Activated T-cell treated with anti-CD3 and anti-CD28 coated beads, Interleukin-2, amount 50 U/mL, for 1 hour (primary cell): ENCODE results near the gene GAPDH.
"Not testable (repeated sequence)": the region's sequence is repeated elsewhere in the genome, so short reads cannot be mapped to it uniquely, and the experiment has no call there.

Source experiments
- DNase-seq: peaks from one replicate; pipeline ENCODE4 v3.0.0-alpha.2; 2020

Gene GAPDH

DNA sequence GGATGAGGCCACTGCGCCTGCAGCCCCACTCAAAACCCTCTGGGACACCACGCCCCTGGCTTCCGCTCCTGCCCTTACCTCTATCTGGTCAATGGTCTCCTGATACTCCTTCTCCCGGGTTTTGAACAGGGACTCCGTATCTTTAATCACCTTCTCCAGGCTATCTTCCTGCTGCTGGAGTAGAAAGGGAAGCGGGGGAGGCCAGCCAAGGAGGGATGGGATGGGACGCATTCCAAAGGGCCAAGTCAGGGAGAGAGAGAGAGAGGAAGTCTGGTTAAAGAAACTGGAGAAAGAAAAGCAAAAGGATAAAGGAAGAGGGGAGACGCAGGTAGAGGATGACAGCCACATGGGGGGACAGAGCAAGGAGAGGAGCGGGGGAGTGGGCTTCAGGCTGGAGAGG is 13.7 kb downstream of the GAPDH start:
- DNase-seq: no peak

DNA sequence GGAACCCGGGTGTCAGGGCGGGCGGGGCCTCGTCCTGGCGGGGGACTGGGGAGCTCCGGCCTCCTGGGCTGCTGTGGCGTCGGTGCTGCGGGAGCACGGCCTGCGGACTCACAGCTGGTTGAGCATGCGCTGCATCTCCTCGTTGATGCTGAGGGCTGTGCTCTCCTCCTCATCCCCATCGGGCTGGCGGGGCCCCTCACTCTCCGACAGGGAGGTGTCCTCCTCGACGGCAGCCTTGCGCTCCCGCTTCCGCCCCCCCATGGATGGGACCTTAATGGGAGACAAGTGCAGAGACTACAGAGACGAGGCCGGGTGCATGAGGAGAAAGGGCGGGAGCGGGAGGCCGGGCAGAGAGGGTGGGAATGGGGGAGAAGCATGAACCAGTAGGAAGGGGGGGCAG is 14.2 kb downstream of the GAPDH start:
- DNase-seq: no peak

DNA sequence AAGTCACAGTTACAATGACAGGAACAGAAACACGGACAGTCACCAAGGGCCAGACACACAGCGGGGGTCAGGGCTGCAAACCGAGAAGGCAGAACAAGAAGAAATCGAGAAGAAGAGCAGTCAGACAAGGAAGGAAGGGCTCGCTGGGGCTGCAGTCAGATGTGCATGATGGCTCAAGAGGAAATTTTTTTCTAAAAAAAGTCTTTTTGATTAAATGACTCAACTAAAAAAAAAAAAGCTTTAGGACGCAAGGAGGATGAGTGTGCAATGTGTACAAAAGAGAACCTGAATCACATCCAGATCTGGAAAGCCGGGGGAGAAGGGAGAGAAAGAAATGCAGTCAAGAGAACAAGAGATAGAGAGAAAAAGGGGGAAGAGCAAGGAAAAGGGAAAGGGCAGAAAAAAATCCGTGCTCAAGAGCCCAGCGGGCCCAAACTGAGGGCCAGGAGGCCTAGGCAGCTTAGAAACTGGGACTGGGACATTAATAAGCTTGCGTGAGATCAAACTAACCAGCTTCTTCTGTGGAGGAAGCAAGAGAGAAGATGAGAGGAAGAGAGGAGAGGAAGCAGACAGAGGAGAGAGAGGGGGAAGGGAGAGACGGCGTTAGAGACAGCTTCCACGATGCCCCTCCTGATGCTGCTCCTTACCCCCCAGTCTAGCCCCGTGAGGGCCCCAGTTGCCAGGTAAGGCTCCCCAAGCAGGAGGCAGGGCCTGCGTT is 14.8 kb downstream of the GAPDH start:
- DNase-seq: no peak

DNA sequence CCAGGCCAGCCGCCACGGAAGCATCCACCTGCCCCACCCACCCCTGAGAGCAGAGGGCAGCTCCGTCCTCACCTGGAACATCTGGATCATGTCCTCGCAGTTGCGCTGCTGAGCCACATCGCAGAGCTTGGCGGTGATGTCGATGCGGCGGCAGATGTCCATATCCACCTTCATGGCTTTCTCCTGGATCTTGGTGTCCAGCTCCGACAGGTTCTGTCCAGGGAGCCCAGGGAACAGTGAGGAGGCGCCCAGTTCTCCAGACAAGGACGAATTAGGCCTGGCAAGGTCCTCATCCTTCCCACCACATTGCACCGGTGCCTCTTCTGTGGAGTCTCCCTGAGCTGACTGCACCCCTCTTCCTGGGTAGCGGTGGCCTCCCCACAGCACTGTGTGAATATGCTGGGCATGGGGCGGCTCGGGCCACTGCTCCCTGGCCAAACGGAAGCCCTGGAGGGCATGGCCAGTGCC is 15.4 kb downstream of the GAPDH start:
- no peak for DNase-seq

GRCh38 chr12:6550294-6551062 is 16.2 kb downstream of the GAPDH start:
- DNase-seq: no peak

DNA sequence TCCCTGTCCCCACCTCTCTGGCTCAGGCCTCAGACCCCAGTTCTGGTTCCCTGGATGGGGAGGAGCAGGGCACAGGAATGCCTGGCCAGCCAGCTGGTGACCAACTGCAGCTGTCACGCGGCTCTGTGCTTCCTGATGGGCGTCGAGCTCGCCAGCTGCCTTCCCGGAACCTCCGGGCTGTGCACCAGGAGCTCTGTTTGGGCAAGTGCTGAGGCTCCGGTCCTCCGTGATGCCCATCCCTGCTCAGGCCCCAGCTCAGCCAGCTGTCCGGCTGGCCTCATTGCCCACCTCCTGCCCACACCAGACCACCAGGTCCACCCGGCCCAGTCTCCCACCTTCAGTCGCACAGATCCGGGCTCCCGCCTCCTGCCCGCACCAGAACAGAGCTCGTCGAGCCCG is 16.7 kb downstream of the GAPDH start:
- DNase-seq: no peak

DNA sequence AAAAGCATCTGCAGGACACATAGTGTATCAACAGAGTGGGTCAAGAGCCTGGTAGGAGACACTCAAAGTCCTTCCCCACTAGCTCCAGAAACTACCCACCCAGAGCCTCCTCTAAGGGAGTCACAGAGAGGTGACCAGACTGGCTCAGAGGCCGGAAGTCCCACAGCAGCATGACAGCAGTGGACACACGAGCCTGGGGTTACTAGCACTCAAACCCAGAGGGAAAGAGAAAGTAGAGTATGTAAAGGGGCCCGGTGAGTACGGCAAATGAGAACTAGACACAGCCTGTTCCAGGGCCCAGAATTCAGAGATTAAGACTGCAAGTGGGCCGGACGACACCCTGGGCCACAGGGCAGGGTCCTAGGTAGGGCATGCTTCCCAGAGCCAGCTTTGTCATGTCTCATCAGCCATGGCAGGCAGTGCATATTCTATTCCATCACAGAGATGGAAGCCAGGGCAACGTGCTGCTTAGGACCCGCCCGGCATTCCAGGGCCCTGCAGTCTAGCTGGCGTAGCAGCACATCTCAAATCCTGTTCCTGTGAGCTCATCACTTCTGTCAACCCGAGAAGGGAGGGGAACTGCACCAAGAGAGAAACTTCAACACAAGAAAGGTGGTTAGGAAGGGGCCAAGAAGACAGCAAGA is 17.3 kb downstream of the GAPDH start:
- no peak for DNase-seq

DNA sequence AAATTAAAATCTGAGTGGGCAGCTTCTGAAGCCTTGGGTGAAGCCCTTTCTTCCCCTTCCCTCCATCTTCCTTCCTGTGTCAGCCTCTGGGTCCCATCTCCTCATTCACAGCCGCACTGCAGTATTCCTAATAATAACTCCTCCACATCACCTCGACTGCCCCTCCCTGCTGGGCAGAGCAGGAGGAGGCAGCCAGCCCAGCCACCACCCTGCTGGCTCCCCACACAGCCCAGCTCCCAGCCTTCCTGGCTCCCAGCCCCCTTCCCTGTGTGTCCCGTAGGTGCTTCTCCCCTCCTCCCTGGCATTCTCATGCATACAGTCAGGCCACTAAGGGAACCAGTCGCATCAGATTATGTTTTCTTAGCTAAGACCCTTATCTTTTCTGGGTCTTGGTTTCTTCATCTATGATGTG is 17.8 kb downstream of the GAPDH start:
- no peak for DNase-seq

DNA sequence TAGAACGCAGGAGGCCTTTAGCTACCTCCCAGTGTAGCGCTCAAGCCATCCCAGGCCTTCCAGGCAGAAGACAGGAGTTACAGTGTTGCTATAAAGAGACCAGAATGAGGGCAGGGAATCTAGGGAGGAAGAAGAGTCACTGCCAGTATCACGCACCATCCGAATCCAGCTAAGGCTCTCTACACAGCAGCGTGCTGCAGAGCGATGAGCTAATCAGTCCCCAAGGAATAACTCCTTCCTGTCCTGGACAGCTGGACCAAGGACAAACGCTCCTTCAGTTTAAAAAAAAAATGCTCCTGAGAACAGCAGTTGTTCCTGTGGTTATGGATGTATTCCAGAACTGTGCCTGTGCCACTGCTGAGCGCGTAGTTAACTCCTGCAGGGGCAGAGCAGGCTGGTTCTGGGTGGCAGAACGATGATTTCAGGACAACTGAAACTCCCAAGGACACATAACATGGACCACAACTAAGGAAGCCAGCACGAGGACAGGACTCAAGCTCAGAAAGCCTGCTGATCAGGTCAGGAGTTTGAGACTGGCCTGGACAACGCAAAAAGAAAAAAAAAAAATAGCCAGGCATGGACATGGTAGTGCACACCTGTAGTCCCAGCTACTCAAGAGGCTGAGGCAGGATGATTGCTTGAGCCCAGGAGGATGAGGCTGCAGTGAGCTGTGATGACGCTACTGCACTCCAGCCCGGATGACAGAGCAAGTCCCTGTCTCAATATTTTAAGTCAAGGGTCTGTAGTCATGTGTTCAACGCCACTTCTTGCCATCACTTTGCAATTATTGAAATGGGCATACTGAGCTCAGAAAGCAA is 18.9 kb downstream of the GAPDH start:
- DNase-seq: no peak

- peak; percentile 73 for DNase-seq
Observed at GRCh38 chr12:6554168-6555017, 20.1 kb downstream of the GAPDH start.

DNA sequence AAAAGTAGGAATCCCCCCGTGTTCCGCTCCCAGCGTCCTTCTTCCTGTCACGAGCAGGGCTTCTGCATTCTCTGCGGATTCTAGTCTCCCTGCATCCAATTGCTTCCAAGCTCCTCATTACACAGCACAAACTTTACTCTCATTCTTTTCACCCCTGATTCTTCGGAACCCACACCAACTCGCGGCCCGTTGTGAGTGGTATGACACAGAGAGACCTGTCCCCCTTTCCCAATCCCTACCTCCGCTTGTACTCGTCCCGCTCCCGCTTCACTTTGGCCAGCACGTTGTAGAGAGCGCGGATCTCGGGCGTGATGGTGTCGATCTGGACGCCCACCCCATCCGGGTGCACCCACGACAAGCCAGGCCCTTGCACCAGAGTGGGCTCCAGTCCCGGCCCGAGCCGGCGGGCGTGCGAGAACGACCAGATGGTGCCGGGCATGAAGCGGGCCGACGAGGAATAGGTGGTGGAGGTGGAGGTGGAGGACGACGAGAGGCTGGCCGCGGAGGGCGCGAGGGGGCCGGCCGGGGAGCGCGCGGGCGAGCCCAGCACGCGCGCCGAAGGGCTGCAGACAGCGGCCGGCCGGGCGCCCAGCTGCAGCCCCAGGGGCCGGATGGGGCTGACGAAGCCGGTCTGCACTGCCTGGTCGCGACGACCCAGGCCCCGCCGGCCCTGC is 20.8 kb downstream of the GAPDH start:
- DNase-seq: no peak

DNA sequence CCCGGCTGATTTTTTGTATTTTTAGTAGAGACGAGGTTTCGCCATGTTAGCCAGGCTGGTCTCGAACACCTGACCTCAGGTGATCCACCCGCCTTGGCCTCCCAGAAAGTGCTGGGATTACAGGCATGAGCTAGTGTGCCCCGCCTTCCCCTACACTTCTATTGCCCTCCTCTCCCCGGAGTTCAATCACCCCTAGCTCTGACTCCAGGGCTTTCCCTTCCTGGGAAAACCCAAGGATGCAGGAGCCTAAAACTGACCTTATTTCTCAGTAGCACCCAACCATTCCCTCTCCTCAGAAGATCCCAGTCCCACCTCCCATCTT is 22.1 kb downstream of the GAPDH start:
- not testable (repeated sequence) for DNase-seq

GRCh38 chr12:6556857-6557256 is 22.5 kb downstream of the GAPDH start:
- DNase-seq: no peak

GRCh38 chr12:6558014-6558760 is 23.9 kb downstream of the GAPDH start:
- DNase-seq: not testable (repeated sequence)

DNA sequence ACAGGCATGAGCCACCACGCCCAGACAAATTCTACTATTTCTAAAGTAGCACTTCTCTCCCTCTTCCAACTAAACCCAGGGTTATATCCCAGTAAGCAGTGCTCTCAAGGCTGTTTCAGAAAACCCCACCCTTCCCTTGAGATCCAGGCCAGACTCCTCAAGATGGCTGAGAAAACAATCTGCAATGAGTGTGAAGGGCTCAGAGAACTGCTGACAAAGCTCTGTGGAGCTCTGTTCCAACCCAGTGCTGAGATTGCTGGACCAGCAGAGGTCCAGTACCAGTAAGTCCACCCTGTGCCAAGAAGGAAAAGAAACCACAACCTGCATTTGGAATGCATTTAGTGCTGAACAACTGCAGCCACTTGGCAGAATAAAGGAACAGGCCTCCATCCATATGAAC is 25.2 kb downstream of the GAPDH start:
- no peak for DNase-seq

GRCh38 chr12:6560501-6561205 is 26.3 kb downstream of the GAPDH start:
- DNase-seq: no peak

- no peak for DNase-seq
Observed at GRCh38 chr12:6562881-6563280, 28.6 kb downstream of the GAPDH start.

DNA sequence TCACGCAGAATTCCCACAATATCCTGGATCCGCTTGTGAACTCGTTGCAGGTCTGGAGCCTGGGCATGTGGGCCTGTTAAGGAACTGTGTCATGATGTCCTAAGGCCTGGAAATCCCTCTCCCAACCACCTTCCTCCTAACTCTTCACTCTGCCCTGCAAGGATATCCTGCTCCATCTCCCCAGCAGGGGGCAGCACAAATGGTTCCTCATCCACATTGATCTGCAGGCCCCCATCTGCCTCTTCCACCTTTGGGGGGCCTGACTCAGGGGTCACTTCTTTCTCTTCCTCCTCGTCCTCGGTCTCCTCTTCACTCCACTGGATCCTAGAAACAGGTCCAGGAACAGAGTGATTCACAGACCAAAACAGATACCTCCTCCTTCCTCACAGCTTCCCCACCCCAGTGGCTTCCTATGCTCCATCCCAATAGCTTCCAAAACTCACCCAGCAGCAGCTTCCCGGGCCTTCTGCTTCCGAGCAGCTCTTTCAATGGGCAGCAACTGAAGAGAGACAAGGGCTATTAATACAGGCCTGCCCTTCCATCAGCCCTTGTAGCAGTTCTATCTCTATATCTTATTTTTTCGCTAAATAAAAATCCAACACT is 29.2 kb downstream of the GAPDH start:
- peak; percentile 72 for DNase-seq

- no peak for DNase-seq
Observed at GRCh38 chr12:6567112-6567670, 32.9 kb downstream of the GAPDH start.
